Activated T-cell treated with anti-CD3 and anti-CD28 coated beads, Interleukin-2, amount 50 U/mL, for 48 hours (primary cell): Measurements from ENCODE around the gene AHCYL2.
A peak's percentile ranks its signal among the peaks of the same experiment; 100 is the strongest.
"Not testable (repeated sequence)": the region's sequence is repeated elsewhere in the genome, so short reads cannot be mapped to it uniquely, and the experiment has no call there.

Experiments
- DNase-seq, 2 experiments: peaks; one replicate each; pipeline ENCODE4 v3.0.0-alpha.2; 2020

The AHCYL2 gene

DNA sequence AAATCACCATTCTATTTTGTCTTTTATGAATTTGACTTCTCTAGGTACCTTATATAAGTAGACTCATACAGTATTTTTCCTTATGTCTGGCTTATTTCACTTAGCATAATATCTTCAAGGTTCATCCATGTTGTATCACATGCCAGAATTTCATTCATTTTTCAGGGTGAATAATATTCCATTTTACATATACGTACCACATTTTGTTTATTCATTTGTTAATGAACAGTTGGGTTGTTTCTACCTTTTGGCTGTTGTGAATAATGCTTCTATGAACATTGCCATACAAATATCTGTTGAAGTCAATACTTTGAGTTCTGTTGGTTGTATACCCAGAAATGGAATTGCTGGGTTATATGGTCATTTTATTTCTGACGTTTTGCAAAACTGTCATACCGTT, 20.7 kb downstream of the AHCYL2 start:
- no peak for DNase-seq

- no peak for DNase-seq
Observed at GRCh38 chr7:129247087-129247486, 22.3 kb downstream of the AHCYL2 start.

DNA sequence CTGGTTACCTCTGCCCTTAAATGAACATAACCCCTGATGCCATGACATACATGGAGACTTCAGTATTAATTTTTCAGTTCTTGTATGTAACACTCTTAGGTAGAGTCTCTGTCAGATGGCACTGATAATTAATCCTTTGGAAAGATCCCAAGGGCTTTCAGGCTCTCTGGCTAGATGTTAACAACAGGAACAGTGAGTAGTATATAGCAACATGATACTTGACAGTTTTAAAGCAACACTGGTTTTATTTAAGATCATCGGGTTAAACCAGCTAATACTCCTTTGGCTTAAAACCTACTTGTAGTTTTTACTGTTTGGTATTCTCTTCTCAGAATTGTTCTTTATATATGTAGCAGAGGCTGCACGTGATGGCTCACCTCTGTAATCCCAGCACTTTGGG, 27.3 kb downstream of the AHCYL2 start:
- DNase-seq: no peak

GRCh38 chr7:129252603-129253002, 27.8 kb downstream of the AHCYL2 start:
- not testable (repeated sequence) for DNase-seq

DNA sequence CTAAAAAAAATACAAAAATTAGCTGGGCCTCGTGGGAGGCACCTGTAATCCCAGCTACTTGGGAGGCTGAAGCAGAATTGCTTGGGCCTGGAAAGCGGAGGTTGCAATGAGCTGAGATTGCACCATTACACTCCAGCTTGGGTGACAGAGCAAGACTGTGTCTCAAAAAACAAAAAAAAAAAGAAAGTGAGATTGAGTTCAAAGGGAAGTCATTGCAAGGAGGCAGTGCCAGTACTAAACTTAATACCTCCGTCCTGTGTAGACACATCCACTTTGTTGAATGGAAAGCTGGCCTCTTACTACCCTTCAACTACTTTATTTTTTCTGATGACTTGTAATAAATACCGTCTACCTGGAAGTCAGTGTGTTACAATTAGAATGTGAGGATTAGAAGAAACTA, 31.0 kb downstream of the AHCYL2 start:
- no peak for DNase-seq

- DNase-seq: no peak
Observed at GRCh38 chr7:129256221-129256620, 31.4 kb downstream of the AHCYL2 start.

DNA sequence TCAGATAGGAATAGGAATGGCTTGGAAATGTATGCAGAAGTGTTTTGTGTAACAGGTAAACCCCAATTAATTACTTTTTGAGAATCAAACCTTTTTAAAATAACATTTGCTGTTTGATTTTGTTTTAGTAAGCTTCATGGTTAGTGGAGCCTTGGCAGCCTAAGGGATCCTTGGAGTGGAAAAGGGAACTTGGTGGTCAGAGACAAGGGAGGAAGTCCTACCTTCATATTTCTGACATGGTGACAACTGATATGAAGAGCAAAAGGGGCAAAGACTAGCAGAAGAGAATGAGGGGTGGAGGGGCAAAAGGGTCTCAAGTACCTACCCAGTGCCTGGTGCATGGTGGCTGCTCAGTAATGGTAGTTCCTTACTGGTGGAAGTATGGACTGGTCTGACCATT, 32.3 kb downstream of the AHCYL2 start:
- no peak for DNase-seq

DNA sequence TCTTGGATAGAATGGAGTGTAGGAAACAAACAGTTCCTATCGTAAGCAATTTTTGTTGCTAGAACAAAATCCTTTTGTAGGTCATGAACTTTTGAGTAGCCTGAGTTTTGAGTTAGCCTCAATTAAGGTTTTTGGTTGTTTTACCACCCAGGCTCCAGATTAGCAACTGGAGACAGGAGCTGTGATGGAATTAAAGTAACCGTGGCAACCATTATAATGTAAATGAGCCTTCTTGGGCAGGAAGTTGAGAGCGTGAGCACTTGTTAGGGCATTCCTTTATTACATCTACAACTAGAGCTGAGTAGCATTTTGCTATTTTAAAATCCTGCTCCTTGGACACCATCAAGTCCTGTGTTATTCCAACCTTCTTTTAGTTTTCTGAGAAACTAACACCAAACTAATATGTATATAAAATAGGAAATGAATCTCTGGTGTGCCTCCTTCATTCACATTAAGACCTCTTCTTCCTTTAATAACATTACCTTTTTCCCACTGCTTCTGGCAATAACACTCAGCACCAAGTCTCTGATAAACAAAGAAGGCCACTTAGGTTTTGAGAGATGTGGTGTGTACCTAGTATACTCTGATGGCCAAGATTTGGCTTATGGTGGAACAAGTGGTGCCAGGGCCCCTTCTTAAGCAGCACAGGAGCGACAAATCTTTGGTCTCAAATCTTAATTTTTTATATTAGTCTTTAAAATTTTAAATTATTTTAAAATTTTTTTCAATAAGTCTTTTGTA, 34.0 kb downstream of the AHCYL2 start:
- DNase-seq: no peak

GRCh38 chr7:129262324-129262723, 37.5 kb downstream of the AHCYL2 start:
- DNase-seq: no peak

GRCh38 chr7:129263168-129263567, 38.3 kb downstream of the AHCYL2 start:
- DNase-seq: no peak

- DNase-seq: no peak
Observed at GRCh38 chr7:129264534-129264933, 39.7 kb downstream of the AHCYL2 start.

- no peak for DNase-seq
Observed at GRCh38 chr7:129265328-129265727, 40.5 kb downstream of the AHCYL2 start.

DNA sequence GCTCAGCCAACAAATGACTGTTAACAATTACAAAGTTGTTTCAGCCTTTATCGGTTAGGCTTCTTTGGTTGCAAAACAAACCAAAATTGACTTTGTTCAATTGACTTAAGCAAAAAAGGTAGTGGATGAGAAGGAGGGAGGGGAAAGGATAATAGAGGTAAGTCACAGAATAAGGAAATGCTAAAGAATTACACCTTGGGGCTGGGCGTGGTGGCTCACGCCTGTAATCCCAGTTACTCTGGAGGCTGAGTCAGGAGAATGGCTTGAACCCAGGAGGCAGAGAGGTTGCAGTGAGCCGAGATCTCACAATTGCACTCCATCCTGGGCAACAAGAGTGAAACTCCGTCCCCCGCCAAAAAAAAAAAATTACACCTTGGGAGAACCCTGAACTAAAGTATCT, 41.4 kb downstream of the AHCYL2 start:
- DNase-seq: no peak

GRCh38 chr7:129270077-129270476, 45.2 kb downstream of the AHCYL2 start:
- DNase-seq: no peak

DNA sequence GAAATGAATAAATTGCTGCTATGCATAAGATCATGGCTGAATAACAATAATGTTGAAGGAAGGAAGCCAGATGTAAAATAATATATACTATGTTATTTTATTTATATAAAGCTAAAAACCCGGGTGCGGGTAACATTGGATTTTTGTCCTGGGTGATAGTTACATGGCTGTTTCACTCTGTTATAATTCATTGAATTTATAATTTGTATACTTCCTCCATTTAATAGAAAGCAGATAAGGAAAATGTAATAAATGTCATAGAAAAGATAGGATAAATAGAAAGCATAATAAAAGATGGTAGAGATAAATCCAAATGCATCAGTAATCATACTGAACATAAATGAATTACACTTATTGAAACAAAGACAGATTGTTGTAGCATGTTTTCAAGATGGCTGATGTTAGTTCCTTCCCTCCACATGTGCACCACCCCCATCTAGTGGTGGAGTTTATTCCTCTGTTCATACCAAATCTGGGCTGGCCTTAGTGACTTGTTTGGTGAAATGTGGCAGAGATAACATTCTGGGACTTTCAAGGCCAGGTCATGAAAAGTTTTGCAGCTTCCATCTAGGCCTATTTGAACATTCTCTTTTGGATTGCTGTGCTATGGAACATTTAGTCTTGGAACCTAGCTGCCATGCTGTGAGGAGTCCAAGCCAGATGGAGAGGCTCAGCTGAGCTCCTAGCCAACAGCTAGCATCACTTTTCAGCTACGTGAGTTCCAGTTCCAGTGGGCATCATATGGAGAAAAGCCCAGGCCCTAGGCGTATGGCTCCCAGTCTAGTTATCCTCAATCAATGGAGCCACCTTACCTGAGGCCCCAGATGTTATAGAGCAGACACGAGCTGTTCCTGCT, 46.9 kb downstream of the AHCYL2 start:
- peak; percentile 63 to 66 for DNase-seq

DNA sequence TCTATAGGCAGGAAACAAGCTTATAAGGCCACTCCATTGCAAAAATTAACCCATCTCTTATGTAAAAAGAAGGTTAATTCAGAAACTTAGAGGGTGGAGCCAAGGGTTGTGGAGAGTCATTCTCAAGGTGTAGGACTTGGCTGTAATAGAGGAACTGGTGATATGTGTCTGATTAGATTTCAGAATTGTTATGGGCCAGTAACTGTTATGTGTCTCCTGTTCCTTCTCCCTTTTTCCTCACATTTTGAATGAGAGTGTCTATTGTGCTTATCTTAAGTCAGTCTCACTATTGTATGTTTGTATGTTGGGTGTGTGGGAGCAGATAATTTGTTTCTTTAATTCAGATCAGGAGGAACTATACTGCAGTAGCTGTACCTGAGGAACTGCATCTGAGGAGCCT, 49.1 kb downstream of the AHCYL2 start:
- no peak for DNase-seq

DNA sequence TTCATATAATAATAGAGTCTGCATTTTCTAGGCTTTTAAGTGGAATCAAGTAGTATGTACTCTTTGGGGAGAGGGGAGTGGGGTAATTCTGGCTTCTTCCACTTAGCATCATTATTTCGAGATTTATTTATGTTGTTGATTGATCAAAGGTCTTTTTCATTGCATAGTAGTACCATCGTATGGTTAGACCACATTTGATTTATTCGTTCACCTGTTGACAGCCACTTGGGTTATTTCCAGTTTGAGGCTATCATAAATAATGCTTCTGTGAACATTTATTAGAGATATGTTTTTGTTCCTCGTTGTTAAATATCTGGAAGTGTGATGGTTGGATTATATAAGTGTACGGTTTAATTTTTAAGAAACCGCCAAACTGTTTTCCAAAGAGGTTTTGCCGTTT, 52.8 kb downstream of the AHCYL2 start:
- no peak for DNase-seq

DNA sequence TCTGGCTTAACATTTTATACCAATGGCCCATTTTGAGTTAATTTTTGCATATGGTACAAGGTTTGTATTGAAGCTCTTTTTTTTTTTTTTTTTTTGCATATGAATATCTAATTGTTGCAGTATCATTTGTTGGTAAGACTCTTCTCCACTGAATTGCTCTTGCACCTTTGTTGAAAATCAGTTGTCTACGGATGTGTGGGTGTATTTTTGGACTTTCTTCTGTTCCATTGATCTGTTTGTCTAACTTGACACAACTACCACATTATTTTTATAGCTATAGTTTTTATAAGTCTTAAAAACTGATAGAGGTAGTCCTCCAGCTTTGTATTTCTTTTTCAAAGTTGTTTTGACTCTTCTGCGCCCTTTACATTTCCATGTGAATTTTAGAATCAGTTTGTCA, 53.9 kb downstream of the AHCYL2 start:
- no peak for DNase-seq

- DNase-seq: no peak
Observed at GRCh38 chr7:129279757-129280156, 54.9 kb downstream of the AHCYL2 start.

DNA sequence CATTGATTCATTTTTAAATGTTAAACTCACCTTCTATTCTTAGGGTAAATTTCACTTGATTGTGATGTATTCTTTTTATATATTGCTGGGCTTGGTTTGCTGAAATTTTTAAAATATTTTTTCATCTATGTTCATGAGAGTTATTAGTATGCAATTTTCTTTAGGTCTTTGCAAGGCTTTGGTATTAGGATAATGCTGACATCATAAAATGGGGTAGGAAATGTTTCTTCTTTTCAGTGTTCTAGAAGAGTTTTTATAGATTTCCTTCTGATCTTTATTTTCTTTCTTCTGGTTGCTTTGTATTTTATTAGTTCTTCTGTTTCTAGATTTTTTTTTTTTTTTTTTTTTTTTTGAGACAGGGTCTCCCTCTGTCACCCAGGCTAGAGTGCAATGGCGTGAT, 56.3 kb downstream of the AHCYL2 start:
- DNase-seq: no peak

GRCh38 chr7:129282865-129283264, 58.0 kb downstream of the AHCYL2 start:
- DNase-seq: no peak

- DNase-seq: no peak
Observed at GRCh38 chr7:129283936-129284335, 59.1 kb downstream of the AHCYL2 start.

- no peak for DNase-seq
Observed at GRCh38 chr7:129285111-129285510, 60.3 kb downstream of the AHCYL2 start.

DNA sequence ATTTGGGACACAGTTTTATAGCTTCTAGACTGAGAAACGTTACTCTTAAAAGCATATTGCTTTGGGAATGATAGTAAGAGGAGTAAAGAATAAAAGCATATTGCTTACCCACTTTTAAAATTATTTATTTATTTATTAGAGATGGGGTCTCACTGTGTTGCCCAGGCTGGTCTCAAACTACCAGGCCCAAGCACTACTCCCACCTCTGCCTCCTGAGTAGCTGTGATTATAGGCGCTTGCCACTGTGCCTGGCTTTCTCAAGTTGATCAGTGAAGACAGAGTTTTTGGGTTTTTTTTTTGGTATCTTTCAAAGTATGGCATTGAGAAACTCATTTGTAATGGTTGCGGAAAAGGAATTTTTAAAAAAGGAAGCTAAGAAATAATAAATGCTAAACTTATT, 68.0 kb downstream of the AHCYL2 start:
- DNase-seq: no peak
